ENCODE measurements around the gene CYB561D2. TPM values are rescaled to one million over a fixed set of nuclear protein-coding genes. Genes with fewer than 3 reads are reported as not detected.

The CYB561D2 gene
- total and polyA plus RNA-seq, 9 of the 15 experiments (the other 6 are each of a cell fraction or from before 2014, with no cell fraction given) = 4.2 to 16.6 (median 9.4) TPM

DNA sequence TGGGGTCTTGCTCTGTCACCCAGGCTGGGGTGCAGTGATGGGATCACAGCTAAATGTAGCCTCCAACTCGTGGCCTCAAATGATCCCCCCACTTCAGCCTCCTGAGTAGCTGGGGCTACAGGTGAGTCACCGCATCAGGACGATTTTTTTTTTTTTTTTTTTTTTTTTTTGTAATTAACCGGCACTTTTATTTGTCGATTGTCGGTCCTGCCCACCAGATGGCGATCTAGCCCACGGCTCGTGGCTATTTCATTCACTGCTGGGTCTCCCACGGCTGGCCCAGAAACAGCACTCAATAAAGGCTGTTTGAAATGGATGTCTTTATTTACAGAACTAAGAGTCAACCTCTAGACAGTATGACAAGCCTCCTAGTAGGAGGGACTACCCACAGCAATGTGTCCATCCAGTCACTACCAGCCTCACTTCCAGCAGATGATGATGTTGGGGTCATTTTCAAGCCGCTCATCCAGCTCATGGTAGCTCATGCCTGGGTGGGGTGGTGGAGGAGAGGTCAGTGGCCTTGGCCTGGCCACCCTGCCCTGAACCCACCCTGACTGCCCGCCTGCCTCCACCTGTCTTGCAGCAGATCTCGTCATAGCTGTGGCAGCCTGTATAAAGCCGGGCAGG, 3.4 kb upstream of the CYB561D2 start:
- CTCF ChIA-PET (ENCODE audit: low intra/inter-chr PET ratio) = interaction anchor here (0.6 to 1.3 kb wide), 3 partner anchors 72 to 203 kb away, joined by 3 to 10 read pairs (median 4); no protein-coding TSS in a partner anchor
- peak; percentile 8; the same call in 1 of the 3 replicates for ATAC-seq
- intact Hi-C loops (cut with micrococcal nuclease) = loop anchor here (5.0 kb wide), 1 partner anchor 195 kb away; no protein-coding TSS in a partner anchor
- TF ChIP-seq FOSL1 (tag; conservative IDR thresholded peaks at IDR 0.05) = peak; percentile 58
- TF ChIP-seq, protein P1, sequence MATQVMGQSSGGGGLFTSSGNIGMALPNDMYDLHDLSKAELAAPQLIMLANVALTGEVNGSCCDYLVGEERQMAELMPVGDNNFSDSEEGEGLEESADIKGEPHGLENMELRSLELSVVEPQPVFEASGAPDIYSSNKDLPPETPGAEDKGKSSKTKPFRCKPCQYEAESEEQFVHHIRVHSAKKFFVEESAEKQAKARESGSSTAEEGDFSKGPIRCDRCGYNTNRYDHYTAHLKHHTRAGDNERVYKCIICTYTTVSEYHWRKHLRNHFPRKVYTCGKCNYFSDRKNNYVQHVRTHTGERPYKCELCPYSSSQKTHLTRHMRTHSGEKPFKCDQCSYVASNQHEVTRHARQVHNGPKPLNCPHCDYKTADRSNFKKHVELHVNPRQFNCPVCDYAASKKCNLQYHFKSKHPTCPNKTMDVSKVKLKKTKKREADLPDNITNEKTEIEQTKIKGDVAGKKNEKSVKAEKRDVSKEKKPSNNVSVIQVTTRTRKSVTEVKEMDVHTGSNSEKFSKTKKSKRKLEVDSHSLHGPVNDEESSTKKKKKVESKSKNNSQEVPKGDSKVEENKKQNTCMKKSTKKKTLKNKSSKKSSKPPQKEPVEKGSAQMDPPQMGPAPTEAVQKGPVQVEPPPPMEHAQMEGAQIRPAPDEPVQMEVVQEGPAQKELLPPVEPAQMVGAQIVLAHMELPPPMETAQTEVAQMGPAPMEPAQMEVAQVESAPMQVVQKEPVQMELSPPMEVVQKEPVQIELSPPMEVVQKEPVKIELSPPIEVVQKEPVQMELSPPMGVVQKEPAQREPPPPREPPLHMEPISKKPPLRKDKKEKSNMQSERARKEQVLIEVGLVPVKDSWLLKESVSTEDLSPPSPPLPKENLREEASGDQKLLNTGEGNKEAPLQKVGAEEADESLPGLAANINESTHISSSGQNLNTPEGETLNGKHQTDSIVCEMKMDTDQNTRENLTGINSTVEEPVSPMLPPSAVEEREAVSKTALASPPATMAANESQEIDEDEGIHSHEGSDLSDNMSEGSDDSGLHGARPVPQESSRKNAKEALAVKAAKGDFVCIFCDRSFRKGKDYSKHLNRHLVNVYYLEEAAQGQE (IDR thresholded peaks at IDR 0.05; ENCODE audit: borderline replicate concordance) = peak; percentile 41; the same call in 1 of the 2 replicates
- TF ChIP-seq, protein P1 (CRISPR knock-in tag; IDR thresholded peaks at IDR 0.05; ENCODE audit: low read depth) = no peak
- TF ChIP-seq DPF2 (IDR thresholded peaks at IDR 0.05) = 0 out of 2 replicates have a peak, but pooled peaks have one; percentile 7
- TF ChIP-seq JUN (IDR thresholded peaks at IDR 0.05; ENCODE audit: borderline replicate concordance, low read depth, low read length) = peak; percentile 34; the same call in 1 of the 2 replicates
- no peak for TF ChIP-seq JUN (CRISPR knock-in tag; IDR thresholded peaks at IDR 0.05; ENCODE audit: borderline replicate concordance)
- peak; percentile 29; the same call in 1 of the 2 replicates for TF ChIP-seq SMC3 (conservative IDR thresholded peaks at IDR 0.05; ENCODE audit: insufficient read depth, low read depth, low read length)
- peak; percentile 75; the same call in 1 of the 2 replicates for TF ChIP-seq ARID3A (IDR thresholded peaks at IDR 0.05; ENCODE audit: borderline replicate concordance, low read depth, low read length)
- no peak for TF ChIP-seq MYBL2 (IDR thresholded peaks at IDR 0.05; ENCODE audit: low read depth)
- no peak for TF ChIP-seq MYBL2 (CRISPR knock-in tag; IDR thresholded peaks at IDR 0.05; ENCODE audit: borderline replicate concordance)

More for the DNA sequence above, 3.4 kb upstream of the CYB561D2 start:
- Histone ChIP-seq H3K79me2 (ENCODE audit: control insufficient read depth, insufficient read depth, low read length) (peaks cover 26% of the 10 kb centered on the region), H3K4me1 (replicated peaks in 1 of 2; ENCODE audit: control insufficient read depth in 2 of 2, insufficient read depth in 2 of 2, low read length in 2 of 2) (peaks cover 18 to 47% of the 10 kb centered on the region in 2 experiments; a peak in 4 of 5 replicates), H4K20me1 (replicated peaks; ENCODE audit: control insufficient read depth, insufficient read depth, low read length) (no peaks in the 10 kb centered on the region), H3K27ac (ENCODE audit: extremely low read depth, low read depth, low read length) (no peak overlapping the region), H3K9ac (ENCODE audit: insufficient read depth in 1 of 2, low read depth in 2 of 2, low read length in 2 of 2) (no peak overlapping the region), H3K36me3 (ENCODE audit: control insufficient read depth, insufficient read depth, low read length) (peaks cover 19% of the 10 kb centered on the region; the same call in 2 of the 3 replicates), H3K4me2 (ENCODE audit: insufficient read depth, low read length) (no peak overlapping the region), H3K4me3 (no peak overlapping the region), H3K27me3 (ENCODE audit: control insufficient read depth in 2 of 2, insufficient read depth in 2 of 2, low read length in 2 of 2) (no peaks in the 10 kb centered on the region), H3K9me1 (ENCODE audit: control insufficient read depth, insufficient read depth, low read length) (peaks cover 3% of the 10 kb centered on the region), H2AFZ (ENCODE audit: low read depth, low read length) (no peak overlapping the region), H3K9me3 (replicated peaks; ENCODE audit: control insufficient read depth, insufficient read depth, low read depth, low read length) (no peaks in the 10 kb centered on the region; the same call in 1 of the 2 replicates)
- FAIRE-seq (peak; percentile 91), DNase-seq (ENCODE audit: extremely low read depth in 1 of 4, low spot score in 3 of 4) (peak in 3 of 4 experiments; percentile 31 to 74 (median 62))
- 25% methylated on average over 11 of the region's 14 CpGs for WGBS (ENCODE audit: insufficient coverage, low coverage, missing lambda C conversion rate)
- no TSS peak for BruUV-seq (replicated peaks)
- in situ Hi-C loops (cut with MboI) = no loop called here
- POLR2A ChIA-PET = interaction anchor here (0.6 to 1.7 kb wide), 2 partner anchors 10 to 47 kb away, joined by 4 to 5 read pairs; no protein-coding TSS in a partner anchor
